Activated naive CD8-positive, alpha-beta T cell treated with anti-CD3 and anti-CD28 coated beads for 36 hours (primary cell): Measurements from ENCODE around the gene HIPK3. TPM values are rescaled to one million over a fixed set of nuclear protein-coding genes. Genes with fewer than 3 reads are reported as not detected.
A peak's percentile ranks its signal among the peaks of the same experiment; 100 is the strongest.
"Not testable (repeated sequence)": the region's sequence is repeated elsewhere in the genome, so short reads cannot be mapped to it uniquely, and the experiment has no call there.

Source experiments
- DNase-seq: peaks from one replicate; pipeline ENCODE4 v3.0.0; 2021
- H3K27ac Mint-ChIP-seq: one replicate; pipeline ENCODE4 v1.8.0; 2022; ENCODE audit warnings: mild to moderate bottlenecking, moderate library complexity, mixed read lengths
- H3K27me3 Mint-ChIP-seq: one replicate; pipeline ENCODE4 v1.8.0; 2022; ENCODE audit warnings: mild to moderate bottlenecking, mixed read lengths
- H3K36me3 Mint-ChIP-seq: one replicate; pipeline ENCODE4 v1.8.0; 2021; ENCODE audit warnings: mild to moderate bottlenecking, mixed read lengths
- H3K4me1 Mint-ChIP-seq: one replicate; pipeline ENCODE4 v1.8.0; 2021; ENCODE audit warnings: mixed read lengths
- H3K4me3 Mint-ChIP-seq: one replicate; pipeline ENCODE4 v1.8.0; 2022; ENCODE audit warnings: mild to moderate bottlenecking, moderate library complexity, mixed read lengths
- H3K9me3 Mint-ChIP-seq: one replicate; pipeline ENCODE4 v1.8.0; 2022; ENCODE audit warnings: mixed read lengths
- total RNA-seq, 2 experiments: library from RNA; stranded (reverse); gene quantifications; one replicate each; pipeline ENCODE4 v1.2.3, GENCODE V29; 2021

The HIPK3 gene
- total RNA-seq: 10 to 100 TPM; 31.3 TPM

DNA sequence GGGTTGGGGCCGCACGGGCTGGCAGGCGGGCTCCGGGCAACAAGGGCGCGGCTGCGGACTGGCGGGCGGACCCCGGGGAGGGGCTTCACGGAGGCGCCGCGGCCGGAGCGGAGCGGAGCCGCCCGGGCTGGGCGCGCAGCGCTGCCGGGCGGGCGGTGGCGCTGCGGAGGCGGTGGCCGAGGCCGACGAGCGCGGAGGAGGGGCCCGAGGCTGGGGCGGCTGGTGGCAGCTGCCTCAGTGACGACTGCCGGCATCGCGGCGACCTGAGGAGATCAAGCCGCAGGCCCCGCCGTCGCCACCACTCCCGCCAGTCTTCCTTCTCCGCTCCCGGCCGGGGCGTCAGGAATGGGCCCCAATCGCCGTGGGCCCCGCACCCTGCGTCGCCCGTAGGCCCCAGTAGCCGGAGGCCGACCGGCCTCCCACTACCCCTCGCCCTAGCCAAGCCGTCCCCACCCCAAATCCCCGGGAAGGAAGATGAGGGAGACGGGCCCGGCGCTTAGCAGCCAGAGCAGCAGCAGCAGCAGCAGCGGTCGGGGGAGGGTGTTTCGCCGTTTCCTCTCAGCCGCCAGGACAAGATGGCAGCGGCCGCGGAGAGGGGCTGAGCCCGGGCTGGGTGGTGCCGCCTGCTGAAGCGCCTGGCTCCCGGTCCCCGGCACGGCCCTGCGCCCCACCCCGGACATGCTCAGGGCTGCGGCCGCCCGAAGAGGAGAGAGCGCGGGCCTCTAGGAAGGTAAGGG, at the start of gene HIPK3:
HIPK3 (plus strand) TSS at position 222 of the 737 bp plus-strand sequence.
- Mint-ChIP-seq H3K27ac (peak within 1 kb of the TSS; percentile 99), H3K4me1 (peaks cover 27% of the 10 kb centered on the region), H3K4me3 (peak within 1 kb of the TSS; percentile 96), H3K27me3 (no peaks in the 10 kb centered on the region), H3K9me3 (no peaks in the 10 kb centered on the region), H3K36me3 (peaks cover 4% of the 10 kb centered on the region)
- peak; percentile 86 for DNase-seq

DNA sequence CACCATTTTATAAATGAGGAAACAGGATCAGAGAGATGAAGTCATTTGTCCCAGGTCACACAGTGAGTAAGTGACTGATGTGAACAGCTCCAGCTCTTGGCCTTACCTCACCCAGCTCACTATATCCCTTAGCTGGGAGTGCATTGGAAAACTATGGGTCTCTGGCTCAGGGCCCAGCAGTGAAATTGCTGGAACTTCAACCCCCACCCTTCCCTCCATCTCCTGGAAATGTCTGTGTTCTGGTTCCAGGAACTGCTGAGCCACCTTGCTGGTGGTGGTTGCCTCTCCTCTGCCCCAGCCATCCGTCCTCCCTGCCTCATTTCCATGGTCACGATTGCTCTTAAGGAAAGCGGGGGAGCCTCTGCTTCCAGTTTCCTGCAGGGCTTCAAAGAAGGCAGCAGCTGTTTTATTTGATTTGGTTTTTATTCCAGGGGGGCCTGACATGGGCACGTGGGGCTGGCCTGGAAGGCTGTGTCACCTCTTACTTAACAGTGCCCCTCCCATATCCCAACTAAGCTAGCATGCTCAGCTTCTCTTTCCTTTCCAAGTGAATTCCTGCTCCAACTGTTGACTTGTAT, 49.7 kb upstream of the HIPK3 start:
- Mint-ChIP-seq H3K4me3 (no peak overlapping the region), H3K27me3 (no peaks in the 10 kb centered on the region), H3K9me3 (no peaks in the 10 kb centered on the region), H3K4me1 (no peaks in the 10 kb centered on the region), H3K36me3 (no peaks in the 10 kb centered on the region), H3K27ac (no peak overlapping the region)
- no peak for DNase-seq

DNA sequence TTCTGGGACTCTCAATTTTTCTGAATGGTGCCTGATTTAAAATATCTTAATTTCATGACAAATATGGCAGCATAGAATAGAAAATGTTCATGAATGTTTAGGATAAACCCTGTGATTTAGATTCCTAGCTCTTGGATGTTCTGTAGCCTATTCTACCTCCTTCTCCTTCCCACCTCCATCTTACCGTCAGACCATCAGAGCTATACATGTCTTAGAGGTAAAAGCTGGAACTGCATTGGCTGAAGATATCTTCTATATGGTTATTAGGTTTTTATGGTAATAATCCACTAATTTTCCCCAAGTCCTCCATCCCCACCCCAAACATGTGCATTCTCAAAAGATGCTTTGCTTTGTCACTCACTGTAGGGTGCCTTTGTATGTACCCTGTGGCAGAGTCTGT, 49.0 kb upstream of the HIPK3 start:
- H3K36me3 Mint-ChIP-seq: no peaks in the 10 kb centered on the region
- H3K27ac Mint-ChIP-seq: no peak overlapping the region
- H3K4me3 Mint-ChIP-seq: no peak overlapping the region
- no peak for DNase-seq
- H3K27me3 Mint-ChIP-seq: no peaks in the 10 kb centered on the region
- no peaks in the 10 kb centered on the region for H3K4me1 Mint-ChIP-seq
- H3K9me3 Mint-ChIP-seq: no peaks in the 10 kb centered on the region

DNA sequence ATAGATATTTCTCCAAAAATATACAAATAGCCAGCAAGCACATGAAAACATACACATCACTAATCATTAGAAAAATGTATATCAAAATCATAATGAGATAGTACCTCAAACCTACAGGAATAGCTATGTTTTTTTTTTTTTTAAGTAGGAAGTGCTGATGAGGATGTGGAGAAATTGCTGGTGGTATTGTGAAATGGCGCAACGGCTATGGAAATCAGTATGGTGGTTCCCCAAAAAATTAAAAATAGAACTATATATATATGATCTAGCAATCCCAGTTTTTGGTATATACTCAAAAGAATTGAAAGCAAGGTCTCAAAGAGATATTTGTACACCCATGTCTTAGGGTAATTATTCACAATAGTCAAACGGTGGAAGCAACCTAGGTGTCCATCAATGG, 46.0 kb upstream of the HIPK3 start:
- H3K9me3 Mint-ChIP-seq: peaks cover 1% of the 10 kb centered on the region
- H3K27me3 Mint-ChIP-seq: no peaks in the 10 kb centered on the region
- H3K4me3 Mint-ChIP-seq: no peak overlapping the region
- H3K36me3 Mint-ChIP-seq: no peaks in the 10 kb centered on the region
- H3K4me1 Mint-ChIP-seq: no peaks in the 10 kb centered on the region
- H3K27ac Mint-ChIP-seq: no peak overlapping the region
- DNase-seq: no peak

DNA sequence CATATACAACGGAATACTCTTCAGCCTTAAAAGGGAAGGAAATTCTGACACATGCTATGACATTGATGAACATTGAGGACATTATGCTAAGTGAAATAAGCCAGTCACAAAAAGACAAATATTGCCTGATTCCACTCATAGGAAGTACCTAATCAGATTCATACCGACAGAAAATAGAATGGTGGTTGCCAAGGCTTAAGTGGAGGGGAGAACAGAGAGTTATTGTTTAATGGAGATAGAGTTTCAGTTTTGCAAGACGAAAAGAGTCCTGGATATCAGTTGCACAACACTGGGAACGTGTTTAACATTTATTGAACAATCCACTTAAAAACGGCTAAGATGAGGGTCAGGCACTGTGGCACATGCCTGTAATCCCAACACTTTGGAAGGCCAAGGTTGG, 45.6 kb upstream of the HIPK3 start:
- H3K4me1 Mint-ChIP-seq: no peaks in the 10 kb centered on the region
- DNase-seq: no peak
- no peak overlapping the region for H3K4me3 Mint-ChIP-seq
- H3K36me3 Mint-ChIP-seq: no peaks in the 10 kb centered on the region
- no peaks in the 10 kb centered on the region for H3K27me3 Mint-ChIP-seq
- no peak overlapping the region for H3K27ac Mint-ChIP-seq
- H3K9me3 Mint-ChIP-seq: peaks cover 1% of the 10 kb centered on the region

DNA sequence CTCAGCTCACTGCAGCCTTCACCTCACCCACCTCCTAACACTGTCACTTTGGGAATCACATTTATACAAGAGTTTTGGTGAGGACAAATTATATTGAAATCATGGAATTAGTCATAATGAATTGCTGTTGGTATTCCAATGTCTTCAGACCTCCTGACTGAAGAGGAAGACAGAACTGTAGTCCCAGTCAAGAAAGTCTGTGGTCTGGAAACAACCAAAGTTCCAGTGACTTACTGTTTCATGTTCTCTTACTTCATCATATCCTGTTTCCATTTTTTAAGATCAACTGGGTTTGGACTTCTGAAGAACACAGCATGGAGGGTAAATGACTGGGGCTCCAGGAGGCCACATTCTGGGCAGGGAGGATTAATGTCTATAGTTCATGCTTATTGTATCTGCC, 43.0 kb upstream of the HIPK3 start:
- DNase-seq: no peak
- Mint-ChIP-seq H3K27me3 (no peaks in the 10 kb centered on the region), H3K4me1 (no peaks in the 10 kb centered on the region), H3K36me3 (no peaks in the 10 kb centered on the region), H3K4me3 (no peak overlapping the region), H3K27ac (no peak overlapping the region), H3K9me3 (peaks cover 1% of the 10 kb centered on the region)

DNA sequence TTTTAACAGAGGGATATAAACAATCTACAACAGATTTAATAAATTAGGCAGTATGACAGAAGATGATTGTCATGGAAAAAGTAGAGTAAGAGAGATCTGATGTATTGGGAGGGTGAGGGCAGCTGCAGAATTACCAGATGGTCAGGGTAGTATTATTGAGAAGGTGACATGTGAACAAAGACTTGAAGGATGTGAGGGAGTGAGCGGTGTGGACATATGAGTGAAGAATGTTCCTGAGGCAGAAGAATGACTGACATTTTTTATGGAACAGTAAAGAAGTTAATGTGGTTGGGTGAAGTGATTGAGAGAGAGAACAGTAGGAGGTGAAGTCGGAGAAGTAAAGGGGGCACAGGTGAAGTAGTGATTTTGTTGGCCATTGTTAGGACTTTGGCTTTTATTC, 42.4 kb upstream of the HIPK3 start:
- H3K9me3 Mint-ChIP-seq: peaks cover 1% of the 10 kb centered on the region
- H3K4me3 Mint-ChIP-seq: no peak overlapping the region
- H3K36me3 Mint-ChIP-seq: no peaks in the 10 kb centered on the region
- no peaks in the 10 kb centered on the region for H3K4me1 Mint-ChIP-seq
- DNase-seq: no peak
- no peaks in the 10 kb centered on the region for H3K27me3 Mint-ChIP-seq
- no peak overlapping the region for H3K27ac Mint-ChIP-seq

DNA sequence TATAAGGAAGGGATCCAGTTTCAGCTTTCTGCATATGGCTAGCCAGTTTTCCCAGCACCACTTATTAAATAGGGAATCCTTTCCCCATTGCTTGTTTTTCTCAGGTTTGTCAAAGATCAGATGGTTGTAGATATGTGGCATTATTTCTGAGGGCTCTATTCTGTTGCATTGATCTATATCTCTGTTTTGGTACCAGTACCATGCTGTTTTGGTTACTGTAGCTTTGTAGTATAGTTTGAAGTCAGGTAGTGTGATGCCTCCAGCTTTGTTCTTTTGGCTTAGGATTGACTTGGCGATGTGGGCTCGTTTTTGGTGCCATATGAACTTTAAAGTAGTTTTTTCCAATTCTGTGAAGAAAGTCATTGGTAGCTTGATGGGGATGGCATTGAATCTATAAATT, 40.5 kb upstream of the HIPK3 start:
- H3K4me3 Mint-ChIP-seq: not testable (repeated sequence)

DNA sequence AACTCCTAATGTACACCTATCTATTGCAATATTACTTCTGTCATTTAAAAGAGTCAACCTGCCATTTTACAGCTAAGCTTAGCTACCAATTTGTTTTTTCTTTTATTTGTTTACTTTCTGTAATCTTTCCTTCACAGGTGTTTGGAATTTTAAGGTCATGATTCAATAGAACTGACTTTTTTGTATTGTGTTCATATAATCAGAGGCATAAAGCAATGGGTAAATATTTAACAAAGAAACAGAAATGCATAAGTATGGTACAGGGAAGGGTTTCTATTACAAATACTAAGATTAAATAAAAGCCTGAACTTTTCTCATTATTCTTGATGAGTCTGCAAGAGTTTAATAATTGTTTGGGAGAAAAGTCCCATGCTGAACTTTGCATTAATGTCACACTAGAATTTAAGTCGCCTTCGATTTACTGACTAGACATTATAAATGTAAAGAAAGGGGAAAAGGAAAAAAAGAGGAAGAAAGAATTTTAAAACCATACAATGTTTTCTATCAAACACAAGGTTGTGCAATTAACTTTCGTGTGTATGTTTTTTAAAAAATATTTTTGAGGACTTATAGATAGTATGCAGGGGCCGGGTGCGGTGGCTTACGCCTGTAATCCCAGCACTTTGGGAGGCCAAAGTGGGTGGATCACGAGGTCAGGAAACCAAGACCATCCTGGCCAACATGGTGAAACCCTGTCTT, 35.0 kb upstream of the HIPK3 start:
- H3K4me1 Mint-ChIP-seq: no peaks in the 10 kb centered on the region
- H3K4me3 Mint-ChIP-seq: no peak overlapping the region
- no peak overlapping the region for H3K27ac Mint-ChIP-seq
- H3K9me3 Mint-ChIP-seq: no peaks in the 10 kb centered on the region
- H3K36me3 Mint-ChIP-seq: no peaks in the 10 kb centered on the region
- no peaks in the 10 kb centered on the region for H3K27me3 Mint-ChIP-seq
- no peak for DNase-seq

More for the DNA sequence above, 40.5 kb upstream of the HIPK3 start:
- not testable (repeated sequence) for H3K27ac Mint-ChIP-seq, H3K36me3 Mint-ChIP-seq, H3K4me1 Mint-ChIP-seq, H3K27me3 Mint-ChIP-seq, DNase-seq, H3K9me3 Mint-ChIP-seq

DNA sequence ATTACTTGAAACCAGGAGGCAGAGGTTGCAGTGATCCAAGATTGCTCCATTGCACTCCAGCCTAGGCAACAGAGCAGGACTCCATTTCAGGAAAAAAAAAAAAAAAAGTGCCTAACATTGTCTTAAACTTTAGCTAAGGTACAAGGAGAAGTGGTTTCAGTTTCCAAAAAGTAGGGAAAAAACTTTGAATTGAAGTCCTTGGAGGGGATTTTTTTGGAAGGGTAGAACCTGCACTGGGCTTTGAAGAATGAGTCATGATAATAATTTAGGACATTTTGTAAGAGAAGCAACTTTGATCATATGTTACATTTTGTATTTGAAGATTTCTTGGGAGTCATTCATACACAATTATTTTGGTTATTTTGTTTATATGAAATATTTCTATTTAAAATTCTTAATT, 31.8 kb upstream of the HIPK3 start:
- no peak for DNase-seq
- H3K4me3 Mint-ChIP-seq: no peak overlapping the region
- no peaks in the 10 kb centered on the region for H3K9me3 Mint-ChIP-seq
- no peak overlapping the region for H3K27ac Mint-ChIP-seq
- no peaks in the 10 kb centered on the region for H3K27me3 Mint-ChIP-seq
- H3K36me3 Mint-ChIP-seq: no peaks in the 10 kb centered on the region
- H3K4me1 Mint-ChIP-seq: no peaks in the 10 kb centered on the region

DNA sequence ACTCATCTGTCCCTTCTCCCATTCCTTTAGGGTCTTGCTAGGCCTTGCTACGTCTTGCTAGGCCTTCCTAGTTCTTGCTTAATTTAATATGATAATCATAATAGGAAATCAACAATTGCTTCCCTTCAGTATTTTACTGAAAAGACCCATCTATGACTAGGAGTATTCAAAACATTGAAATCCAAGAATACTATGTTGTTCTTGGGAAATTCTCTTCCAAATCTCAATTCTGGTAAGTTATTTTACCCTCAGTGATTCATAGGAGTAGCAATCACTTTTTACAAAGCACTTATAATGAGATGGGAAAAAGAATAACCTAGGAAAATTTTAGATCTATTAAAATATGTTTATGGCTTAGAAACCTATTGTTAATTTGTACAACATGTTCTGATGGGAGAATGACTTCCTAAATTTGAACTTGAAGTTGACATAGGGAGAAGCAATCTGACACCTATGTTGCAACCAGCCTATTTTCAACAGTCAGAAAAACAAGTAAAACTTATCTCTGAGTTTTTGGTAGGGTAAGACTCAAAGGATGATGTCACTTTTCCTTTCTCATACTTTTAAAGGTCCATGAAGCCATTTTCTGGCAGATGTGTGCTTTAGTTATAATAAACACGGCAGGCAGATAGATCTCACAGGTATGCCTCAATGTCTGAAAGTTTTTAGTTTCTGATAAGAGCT, 29.5 kb upstream of the HIPK3 start:
- Mint-ChIP-seq H3K27me3 (no peaks in the 10 kb centered on the region), H3K4me3 (no peak overlapping the region), H3K9me3 (no peaks in the 10 kb centered on the region), H3K36me3 (no peaks in the 10 kb centered on the region), H3K27ac (no peak overlapping the region), H3K4me1 (no peaks in the 10 kb centered on the region)
- DNase-seq: no peak

DNA sequence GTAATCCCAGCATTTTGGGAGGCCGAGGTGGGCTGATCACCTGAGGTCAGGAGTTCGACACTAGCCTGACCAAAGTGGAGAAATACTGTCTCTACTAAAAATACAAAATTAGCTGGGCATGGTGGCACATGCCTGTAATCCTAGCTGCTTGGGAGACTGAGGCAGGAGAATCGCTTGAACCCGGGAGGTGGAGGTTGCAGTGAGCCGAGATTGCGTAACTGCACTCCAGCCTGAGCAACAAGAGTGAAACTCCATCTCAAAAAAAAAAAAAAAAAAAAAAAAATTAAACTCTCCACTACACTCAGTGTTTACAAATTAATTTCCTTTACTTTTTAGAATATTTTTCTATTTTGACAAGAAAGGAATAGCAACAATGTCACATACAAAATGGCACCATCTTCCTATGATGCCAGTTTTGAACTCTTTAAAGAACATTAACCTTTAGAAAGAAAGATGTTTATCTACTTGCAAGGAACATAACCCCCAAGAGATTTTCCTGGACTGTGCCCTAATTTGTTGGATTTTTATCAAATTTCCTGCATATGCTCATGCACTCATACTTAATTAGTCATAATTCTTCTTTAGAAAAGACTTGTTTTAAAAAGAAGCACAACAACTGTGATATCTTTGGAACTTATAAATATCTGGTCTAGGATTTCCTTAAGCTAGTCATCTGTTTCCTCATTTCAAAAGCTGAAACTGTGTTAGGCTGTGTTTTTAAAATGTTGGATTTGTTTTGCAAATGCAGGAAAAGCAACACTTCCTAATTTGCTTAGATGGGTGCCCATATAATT, 22.6 kb upstream of the HIPK3 start:
- H3K9me3 Mint-ChIP-seq: no peaks in the 10 kb centered on the region
- no peak overlapping the region for H3K27ac Mint-ChIP-seq
- DNase-seq: no peak
- no peaks in the 10 kb centered on the region for H3K27me3 Mint-ChIP-seq
- H3K4me1 Mint-ChIP-seq: no peaks in the 10 kb centered on the region
- no peaks in the 10 kb centered on the region for H3K36me3 Mint-ChIP-seq
- no peak overlapping the region for H3K4me3 Mint-ChIP-seq

DNA sequence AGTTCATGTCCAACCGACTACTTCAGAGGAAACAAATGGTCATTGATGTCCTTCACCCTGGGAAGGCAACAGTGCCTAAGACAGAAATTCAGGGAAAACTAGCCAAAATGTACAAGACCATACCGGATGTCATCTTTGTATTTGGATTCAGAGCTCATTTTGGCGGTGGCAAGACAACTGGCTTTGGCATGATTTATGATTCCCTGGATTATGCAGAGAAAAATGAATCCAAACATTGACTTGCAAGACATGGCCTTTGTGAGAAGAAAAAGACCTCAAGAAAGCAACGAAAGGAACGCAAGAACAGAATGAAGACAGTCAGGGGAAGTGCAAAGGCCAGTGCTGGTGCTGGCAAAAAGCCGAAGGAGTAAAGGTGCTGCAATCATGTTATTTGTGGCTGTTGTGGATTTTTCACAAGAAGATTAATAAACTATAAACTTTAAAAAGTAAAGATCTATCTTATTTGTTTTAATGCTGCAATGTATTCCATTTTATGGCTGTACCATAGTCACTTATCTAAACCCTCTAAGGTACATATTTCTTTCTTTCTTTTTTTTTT, 20.1 kb upstream of the HIPK3 start:
- H3K4me3 Mint-ChIP-seq: no peak overlapping the region
- H3K27ac Mint-ChIP-seq: no peak overlapping the region
- H3K9me3 Mint-ChIP-seq: no peaks in the 10 kb centered on the region
- H3K4me1 Mint-ChIP-seq: no peaks in the 10 kb centered on the region
- H3K36me3 Mint-ChIP-seq: no peaks in the 10 kb centered on the region
- H3K27me3 Mint-ChIP-seq: no peaks in the 10 kb centered on the region
- no peak for DNase-seq

DNA sequence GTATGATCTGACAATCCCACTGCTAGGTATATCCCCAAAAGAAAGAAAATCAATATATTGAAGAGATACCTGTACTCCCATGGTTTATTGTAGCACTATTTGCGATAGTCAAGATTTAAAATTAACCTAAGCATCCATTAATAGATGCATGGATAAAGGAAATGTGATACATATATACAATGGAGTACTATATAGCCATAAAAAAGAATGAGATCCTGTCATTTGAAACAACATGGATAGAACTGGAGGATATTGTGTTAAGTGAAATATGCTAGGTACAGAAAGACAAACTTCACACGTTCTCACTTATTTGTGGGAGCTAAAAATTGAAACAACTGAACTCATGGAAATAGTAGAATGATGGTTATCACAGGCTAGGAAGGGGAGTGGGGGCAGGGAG, 14.6 kb upstream of the HIPK3 start:
- no peaks in the 10 kb centered on the region for H3K36me3 Mint-ChIP-seq
- peaks cover 4% of the 10 kb centered on the region for H3K27me3 Mint-ChIP-seq
- no peaks in the 10 kb centered on the region for H3K4me1 Mint-ChIP-seq
- no peak overlapping the region for H3K4me3 Mint-ChIP-seq
- no peak overlapping the region for H3K27ac Mint-ChIP-seq
- peaks cover 4% of the 10 kb centered on the region for H3K9me3 Mint-ChIP-seq
- DNase-seq: no peak
